ENCODE data around the gene HSPB6.

GRCh38 chr19:35720648-35721047 lies 36.2 kb downstream of the HSPB6 start:
- TF ChIP-seq USF2 (IDR thresholded peaks at IDR 0.05; ENCODE audit: borderline replicate concordance, low read depth, low read length) (no peak), EZH2phosphoT487 (IDR thresholded peaks at IDR 0.05; ENCODE audit: borderline replicate concordance, low read depth) (no peak), YY1 (IDR thresholded peaks at IDR 0.05; ENCODE audit: low read depth) (no peak)
- TF ChIP-seq, protein P1, sequence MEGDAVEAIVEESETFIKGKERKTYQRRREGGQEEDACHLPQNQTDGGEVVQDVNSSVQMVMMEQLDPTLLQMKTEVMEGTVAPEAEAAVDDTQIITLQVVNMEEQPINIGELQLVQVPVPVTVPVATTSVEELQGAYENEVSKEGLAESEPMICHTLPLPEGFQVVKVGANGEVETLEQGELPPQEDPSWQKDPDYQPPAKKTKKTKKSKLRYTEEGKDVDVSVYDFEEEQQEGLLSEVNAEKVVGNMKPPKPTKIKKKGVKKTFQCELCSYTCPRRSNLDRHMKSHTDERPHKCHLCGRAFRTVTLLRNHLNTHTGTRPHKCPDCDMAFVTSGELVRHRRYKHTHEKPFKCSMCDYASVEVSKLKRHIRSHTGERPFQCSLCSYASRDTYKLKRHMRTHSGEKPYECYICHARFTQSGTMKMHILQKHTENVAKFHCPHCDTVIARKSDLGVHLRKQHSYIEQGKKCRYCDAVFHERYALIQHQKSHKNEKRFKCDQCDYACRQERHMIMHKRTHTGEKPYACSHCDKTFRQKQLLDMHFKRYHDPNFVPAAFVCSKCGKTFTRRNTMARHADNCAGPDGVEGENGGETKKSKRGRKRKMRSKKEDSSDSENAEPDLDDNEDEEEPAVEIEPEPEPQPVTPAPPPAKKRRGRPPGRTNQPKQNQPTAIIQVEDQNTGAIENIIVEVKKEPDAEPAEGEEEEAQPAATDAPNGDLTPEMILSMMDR (IDR thresholded peaks at IDR 0.05): no peak

Data from SK-N-SH (cell line).